KMS-11 (cell line): Measurements from ENCODE around the gene DNAJC1.

Experiments
- H2AFZ ChIP-seq: fragments of 200-600 bp; sonication (generic); 2 replicates; pipeline ENCODE4 v1.6.1; 2016; ENCODE audit warnings: antibody characterized with exemption, mixed run types, low read depth
- H3K27ac ChIP-seq: fragments of 200-600 bp; sonication (generic); 2 replicates; pipeline ENCODE4 v1.6.1; 2016; ENCODE audit warnings: mild to moderate bottlenecking, mixed run types
- H3K27me3 ChIP-seq: fragments of 200-600 bp; sonication (generic); 2 replicates; pipeline ENCODE4 v1.6.1; 2017; ENCODE audit warnings: mild to moderate bottlenecking, low read depth, mixed run types, moderate library complexity; ENCODE audit not compliant: insufficient read depth
- H3K36me3 ChIP-seq: fragments of 200-600 bp; sonication (generic); 2 replicates; pipeline ENCODE4 v1.6.1; 2017; ENCODE audit warnings: mild to moderate bottlenecking, mixed run types; ENCODE audit not compliant: insufficient read depth
- H3K4me1 ChIP-seq: fragments of 200-600 bp; sonication (generic); 2 replicates; pipeline ENCODE4 v1.6.1; 2016; ENCODE audit warnings: mild to moderate bottlenecking, low read depth, mixed run types; ENCODE audit not compliant: poor library complexity, severe bottlenecking
- H3K4me2 ChIP-seq: fragments of 200-600 bp; sonication (generic); 2 replicates; pipeline ENCODE4 v1.7.0; 2016; ENCODE audit warnings: mild to moderate bottlenecking, mixed run types
- H3K4me3 ChIP-seq: fragments of 200-600 bp; sonication (generic); IDR thresholded peaks from 2 replicates; pipeline ENCODE4 v1.6.1; 2017; ENCODE audit warnings: low read depth, low read length, mixed read lengths; ENCODE audit not compliant: insufficient read depth
- H3K79me2 ChIP-seq: fragments of 200-600 bp; sonication (generic); 2 replicates; pipeline ENCODE4 v1.6.1; 2016; ENCODE audit warnings: low read depth, mixed run types; ENCODE audit not compliant: insufficient read depth
- H3K9ac ChIP-seq: fragments of 200-600 bp; sonication (generic); 2 replicates; pipeline ENCODE4 v1.6.1; 2016; ENCODE audit warnings: mild to moderate bottlenecking, mixed run types
- H4K20me1 ChIP-seq: fragments of 200-600 bp; sonication (generic); 2 replicates; pipeline ENCODE4 v1.6.1; 2016; ENCODE audit warnings: mild to moderate bottlenecking, mixed run types; ENCODE audit not compliant: insufficient read depth
- TF ChIP-seq, protein P1 (sequence below): fragments of 200-600 bp; sonication (generic); conservative IDR thresholded peaks from 2 replicates; pipeline ENCODE4 v1.6.1; 2017; ENCODE audit warnings: low read depth, mild to moderate bottlenecking, antibody characterized with exemption, low read length, moderate library complexity, mixed read lengths

The DNAJC1 gene

DNA sequence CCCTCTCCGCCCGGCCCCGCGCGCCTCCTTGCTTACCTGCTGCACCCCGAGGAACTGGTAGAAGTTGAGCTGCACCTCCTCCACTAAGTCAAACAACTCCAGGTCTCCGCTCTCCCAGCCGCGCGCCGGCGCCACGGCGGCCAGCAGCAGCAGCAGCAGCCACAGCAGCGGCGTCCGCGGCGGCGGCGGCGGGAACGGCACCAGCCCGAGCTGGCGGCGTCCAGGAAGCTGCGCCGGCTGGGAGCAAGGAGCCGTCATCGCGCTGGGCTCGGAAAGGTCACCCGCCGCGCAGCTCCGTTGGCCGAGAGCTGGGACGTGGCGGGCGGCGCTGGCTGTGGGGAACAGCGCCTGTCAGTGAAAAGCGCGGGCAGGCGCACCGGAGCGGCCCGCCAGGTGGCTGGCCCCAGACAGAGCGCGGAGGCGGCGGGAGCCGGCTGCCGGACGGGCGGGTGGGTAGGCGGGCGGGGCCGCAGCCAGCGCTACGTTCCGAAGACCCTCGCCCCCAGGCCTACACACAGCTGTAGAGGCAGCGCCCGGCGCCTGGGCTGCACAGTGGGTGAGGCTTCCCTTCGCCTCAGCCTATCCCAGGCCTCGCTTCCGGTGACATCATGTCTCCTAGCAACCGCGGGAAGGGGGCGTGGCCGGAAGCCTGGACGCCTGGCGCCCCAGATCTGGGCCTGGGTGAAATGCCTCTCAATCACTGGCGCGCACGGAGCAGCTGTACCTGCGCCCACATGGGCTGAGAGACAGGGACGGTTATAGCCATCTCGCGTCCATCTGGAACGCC is at the start of gene DNAJC1:
Gene DNAJC1 (minus strand): TSS at position 554 of the 787 bp plus-strand sequence. CDS start 296 bp downstream, at position 258.
- H3K4me3 ChIP-seq = no peak within 1 kb of the TSS
- no peaks in the 10 kb centered on the region for H3K27me3 ChIP-seq
- TF ChIP-seq, protein P1, sequence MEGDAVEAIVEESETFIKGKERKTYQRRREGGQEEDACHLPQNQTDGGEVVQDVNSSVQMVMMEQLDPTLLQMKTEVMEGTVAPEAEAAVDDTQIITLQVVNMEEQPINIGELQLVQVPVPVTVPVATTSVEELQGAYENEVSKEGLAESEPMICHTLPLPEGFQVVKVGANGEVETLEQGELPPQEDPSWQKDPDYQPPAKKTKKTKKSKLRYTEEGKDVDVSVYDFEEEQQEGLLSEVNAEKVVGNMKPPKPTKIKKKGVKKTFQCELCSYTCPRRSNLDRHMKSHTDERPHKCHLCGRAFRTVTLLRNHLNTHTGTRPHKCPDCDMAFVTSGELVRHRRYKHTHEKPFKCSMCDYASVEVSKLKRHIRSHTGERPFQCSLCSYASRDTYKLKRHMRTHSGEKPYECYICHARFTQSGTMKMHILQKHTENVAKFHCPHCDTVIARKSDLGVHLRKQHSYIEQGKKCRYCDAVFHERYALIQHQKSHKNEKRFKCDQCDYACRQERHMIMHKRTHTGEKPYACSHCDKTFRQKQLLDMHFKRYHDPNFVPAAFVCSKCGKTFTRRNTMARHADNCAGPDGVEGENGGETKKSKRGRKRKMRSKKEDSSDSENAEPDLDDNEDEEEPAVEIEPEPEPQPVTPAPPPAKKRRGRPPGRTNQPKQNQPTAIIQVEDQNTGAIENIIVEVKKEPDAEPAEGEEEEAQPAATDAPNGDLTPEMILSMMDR = no peak
- H3K4me1 ChIP-seq = peaks cover 54% of the 10 kb centered on the region
- H4K20me1 ChIP-seq = no peaks in the 10 kb centered on the region; the same call in 1 of the 2 replicates
- peak within 1 kb of the TSS; percentile 81 for H3K4me2 ChIP-seq
- peaks cover 49% of the 10 kb centered on the region for H3K79me2 ChIP-seq
- H3K36me3 ChIP-seq = no peaks in the 10 kb centered on the region
- peak within 1 kb of the TSS; percentile 82 for H3K27ac ChIP-seq
- H3K9ac ChIP-seq = peak within 1 kb of the TSS; percentile 84
- peak within 1 kb of the TSS; percentile 74 for H2AFZ ChIP-seq

- H3K4me2 ChIP-seq = no peak overlapping the region
- H4K20me1 ChIP-seq = no peaks in the 10 kb centered on the region
- H3K4me1 ChIP-seq = no peaks in the 10 kb centered on the region
- H3K79me2 ChIP-seq = no peaks in the 10 kb centered on the region
- no peak overlapping the region for H2AFZ ChIP-seq
- no peaks in the 10 kb centered on the region for H3K36me3 ChIP-seq
- TF ChIP-seq, protein P1 = no peak
- H3K27me3 ChIP-seq = no peaks in the 10 kb centered on the region
- no peak overlapping the region for H3K27ac ChIP-seq
- no peak overlapping the region for H3K4me3 ChIP-seq
- H3K9ac ChIP-seq = no peak overlapping the region
Observed at GRCh38 chr10:22053048-22053447, 49.5 kb upstream of the DNAJC1 start.

DNA sequence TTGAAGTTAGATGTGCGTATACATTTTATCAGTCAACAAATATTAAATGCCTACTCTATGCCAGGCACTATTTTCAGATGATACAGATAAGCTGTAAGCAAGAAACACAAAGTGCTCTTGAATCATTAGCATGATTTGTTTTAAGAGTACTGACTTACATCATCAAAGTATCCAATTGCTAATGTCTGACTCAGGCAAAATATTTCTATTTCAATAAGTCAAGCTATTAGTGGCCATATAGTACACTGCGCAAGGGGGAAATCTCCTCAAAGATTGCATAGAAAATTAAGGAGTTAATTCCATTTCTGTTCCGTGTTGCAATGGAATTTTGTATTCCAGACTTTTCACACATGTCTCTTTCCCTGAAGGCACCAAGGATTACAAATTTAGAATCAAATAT is 46.1 kb upstream of the DNAJC1 start:
- no peaks in the 10 kb centered on the region for H3K4me1 ChIP-seq
- no peak overlapping the region for H3K4me3 ChIP-seq
- H3K27ac ChIP-seq = no peak overlapping the region
- TF ChIP-seq, protein P1 = no peak
- H3K27me3 ChIP-seq = no peaks in the 10 kb centered on the region
- no peaks in the 10 kb centered on the region for H3K79me2 ChIP-seq
- H3K36me3 ChIP-seq = no peaks in the 10 kb centered on the region
- no peak overlapping the region for H3K9ac ChIP-seq
- H4K20me1 ChIP-seq = no peaks in the 10 kb centered on the region
- no peak overlapping the region for H3K4me2 ChIP-seq
- H2AFZ ChIP-seq = no peak overlapping the region

DNA sequence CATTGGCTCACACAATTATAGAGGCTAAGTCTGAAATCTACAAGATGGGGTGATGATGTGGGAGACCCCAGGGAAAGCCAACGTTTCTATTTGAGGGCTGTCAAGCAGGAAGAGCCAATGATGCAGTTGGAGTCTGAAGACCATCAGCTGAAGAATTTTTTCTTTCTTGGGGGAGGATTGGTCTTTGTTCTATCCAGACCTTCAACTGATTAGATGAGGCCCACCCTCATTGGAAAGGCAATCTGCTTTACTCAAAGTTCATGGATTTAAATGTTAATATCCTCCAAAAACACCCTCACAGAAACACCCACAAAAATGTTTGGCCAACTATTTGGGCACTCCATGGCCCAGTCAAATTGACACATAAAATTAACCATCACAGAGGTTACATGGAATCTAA is 44.3 kb upstream of the DNAJC1 start:
- H2AFZ ChIP-seq = no peak overlapping the region
- H3K79me2 ChIP-seq = no peaks in the 10 kb centered on the region
- H3K27ac ChIP-seq = no peak overlapping the region
- H3K27me3 ChIP-seq = no peaks in the 10 kb centered on the region
- no peaks in the 10 kb centered on the region for H3K36me3 ChIP-seq
- no peak overlapping the region for H3K9ac ChIP-seq
- TF ChIP-seq, protein P1 = no peak
- H3K4me2 ChIP-seq = no peak overlapping the region
- no peak overlapping the region for H3K4me3 ChIP-seq
- H4K20me1 ChIP-seq = no peaks in the 10 kb centered on the region
- H3K4me1 ChIP-seq = no peaks in the 10 kb centered on the region
